ENCODE results near the gene ADORA2B.

Gene ADORA2B

DNA sequence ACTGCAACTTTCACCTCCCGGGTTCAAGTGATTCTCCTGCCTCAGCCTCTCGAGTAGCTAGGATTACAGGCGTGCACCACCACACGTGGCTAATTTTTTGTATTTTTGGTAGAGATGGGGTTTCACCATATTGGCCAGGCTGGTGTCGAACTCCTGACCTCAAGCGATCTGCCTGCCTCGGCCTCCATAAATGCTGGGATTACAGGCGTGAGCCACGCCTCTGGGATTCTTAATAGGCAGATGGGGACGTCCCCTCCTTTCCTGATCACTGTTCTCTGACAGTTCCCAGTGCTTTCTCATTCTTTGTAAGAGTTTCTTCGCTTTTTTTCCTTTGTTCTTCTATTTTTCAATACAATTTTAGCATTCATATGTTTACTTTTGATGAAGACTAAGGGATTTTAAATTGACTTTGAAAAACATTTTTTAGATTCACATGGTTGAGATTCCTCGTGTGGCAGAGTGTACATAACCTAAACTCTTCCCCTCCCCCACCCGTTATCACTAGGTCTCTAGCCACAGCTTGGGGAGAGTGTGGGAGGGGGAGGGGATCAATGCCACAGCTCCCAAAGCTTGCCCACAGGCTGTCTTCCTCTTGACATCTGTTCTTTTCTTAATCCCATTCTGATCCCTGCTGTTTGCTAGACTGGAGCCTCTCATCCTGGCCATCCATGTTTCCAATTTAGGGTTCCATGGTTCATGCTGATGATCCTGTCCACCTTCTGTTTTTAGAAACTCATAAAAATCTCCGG, 11.0 kb downstream of the ADORA2B start:
- TF ChIP-seq TAF1 (IDR thresholded peaks at IDR 0.05; ENCODE audit: low read depth) (no peak), YY1 (IDR thresholded peaks at IDR 0.05; ENCODE audit: low read depth) (no peak), NFIC (IDR thresholded peaks at IDR 0.05) (no peak), TEAD4 (IDR thresholded peaks at IDR 0.05) (no peak), CEBPB (IDR thresholded peaks at IDR 0.05) (no peak), EGR1 (IDR thresholded peaks at IDR 0.05) (no peak), RAD21 (IDR thresholded peaks at IDR 0.05; ENCODE audit: low read depth) (no peak), CREB1 (IDR thresholded peaks at IDR 0.05; ENCODE audit: low read depth) (no peak), FOXM1 (IDR thresholded peaks at IDR 0.05; ENCODE audit: borderline replicate concordance, low read depth) (no peak), ZBTB7A (IDR thresholded peaks at IDR 0.05; ENCODE audit: low read depth) (no peak), TCF12 (IDR thresholded peaks at IDR 0.05; ENCODE audit: low read depth) (no peak), EP300 (IDR thresholded peaks at IDR 0.05; ENCODE audit: borderline replicate concordance) (no peak), MAX (IDR thresholded peaks at IDR 0.05) (no peak)
- TF ChIP-seq, protein P1, sequence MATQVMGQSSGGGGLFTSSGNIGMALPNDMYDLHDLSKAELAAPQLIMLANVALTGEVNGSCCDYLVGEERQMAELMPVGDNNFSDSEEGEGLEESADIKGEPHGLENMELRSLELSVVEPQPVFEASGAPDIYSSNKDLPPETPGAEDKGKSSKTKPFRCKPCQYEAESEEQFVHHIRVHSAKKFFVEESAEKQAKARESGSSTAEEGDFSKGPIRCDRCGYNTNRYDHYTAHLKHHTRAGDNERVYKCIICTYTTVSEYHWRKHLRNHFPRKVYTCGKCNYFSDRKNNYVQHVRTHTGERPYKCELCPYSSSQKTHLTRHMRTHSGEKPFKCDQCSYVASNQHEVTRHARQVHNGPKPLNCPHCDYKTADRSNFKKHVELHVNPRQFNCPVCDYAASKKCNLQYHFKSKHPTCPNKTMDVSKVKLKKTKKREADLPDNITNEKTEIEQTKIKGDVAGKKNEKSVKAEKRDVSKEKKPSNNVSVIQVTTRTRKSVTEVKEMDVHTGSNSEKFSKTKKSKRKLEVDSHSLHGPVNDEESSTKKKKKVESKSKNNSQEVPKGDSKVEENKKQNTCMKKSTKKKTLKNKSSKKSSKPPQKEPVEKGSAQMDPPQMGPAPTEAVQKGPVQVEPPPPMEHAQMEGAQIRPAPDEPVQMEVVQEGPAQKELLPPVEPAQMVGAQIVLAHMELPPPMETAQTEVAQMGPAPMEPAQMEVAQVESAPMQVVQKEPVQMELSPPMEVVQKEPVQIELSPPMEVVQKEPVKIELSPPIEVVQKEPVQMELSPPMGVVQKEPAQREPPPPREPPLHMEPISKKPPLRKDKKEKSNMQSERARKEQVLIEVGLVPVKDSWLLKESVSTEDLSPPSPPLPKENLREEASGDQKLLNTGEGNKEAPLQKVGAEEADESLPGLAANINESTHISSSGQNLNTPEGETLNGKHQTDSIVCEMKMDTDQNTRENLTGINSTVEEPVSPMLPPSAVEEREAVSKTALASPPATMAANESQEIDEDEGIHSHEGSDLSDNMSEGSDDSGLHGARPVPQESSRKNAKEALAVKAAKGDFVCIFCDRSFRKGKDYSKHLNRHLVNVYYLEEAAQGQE (IDR thresholded peaks at IDR 0.05; ENCODE audit: low read depth), result no peak

GRCh38 chr17:15957206-15957605, 12.3 kb downstream of the ADORA2B start:
- no peak for TF ChIP-seq CREB1 (IDR thresholded peaks at IDR 0.05; ENCODE audit: low read depth)
- no peak for TF ChIP-seq MAX (IDR thresholded peaks at IDR 0.05)
- TF ChIP-seq, protein P1 (IDR thresholded peaks at IDR 0.05; ENCODE audit: low read depth), result no peak
- TF ChIP-seq EGR1 (IDR thresholded peaks at IDR 0.05), result no peak
- TF ChIP-seq TAF1 (IDR thresholded peaks at IDR 0.05; ENCODE audit: low read depth), result no peak
- TF ChIP-seq FOXM1 (IDR thresholded peaks at IDR 0.05; ENCODE audit: borderline replicate concordance, low read depth), result no peak
- TF ChIP-seq NFIC (IDR thresholded peaks at IDR 0.05), result no peak
- no peak for TF ChIP-seq YY1 (IDR thresholded peaks at IDR 0.05; ENCODE audit: low read depth)
- TF ChIP-seq TEAD4 (IDR thresholded peaks at IDR 0.05), result no peak
- TF ChIP-seq RAD21 (IDR thresholded peaks at IDR 0.05; ENCODE audit: low read depth), result no peak
- no peak for TF ChIP-seq CEBPB (IDR thresholded peaks at IDR 0.05)
- TF ChIP-seq USF1 (IDR thresholded peaks at IDR 0.05), result no peak
- no peak for TF ChIP-seq TCF12 (IDR thresholded peaks at IDR 0.05; ENCODE audit: low read depth)
- no peak for TF ChIP-seq EP300 (IDR thresholded peaks at IDR 0.05; ENCODE audit: borderline replicate concordance)
- no peak for TF ChIP-seq ZBTB7A (IDR thresholded peaks at IDR 0.05; ENCODE audit: low read depth)

- no peak for TF ChIP-seq TEAD4 (IDR thresholded peaks at IDR 0.05)
Observed at GRCh38 chr17:15957608-15958307, 12.8 kb downstream of the ADORA2B start.

DNA sequence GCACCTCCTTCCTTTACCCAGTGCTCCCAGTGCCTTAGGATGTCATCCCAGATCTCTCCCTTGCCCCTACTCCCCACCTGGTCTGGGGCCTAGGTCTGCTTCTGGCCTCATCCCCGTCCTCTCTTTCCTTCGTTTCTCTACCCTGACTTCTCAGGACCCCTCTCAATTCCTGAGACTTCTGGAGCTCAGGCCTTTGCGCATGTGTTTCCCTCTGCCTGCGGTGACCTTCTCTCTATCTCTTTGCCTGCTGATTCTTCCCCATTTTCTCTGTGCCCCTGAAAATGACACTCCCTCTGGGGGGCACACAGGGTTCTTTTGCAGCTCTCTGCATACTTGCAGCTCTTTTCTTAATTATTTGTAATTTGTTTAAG, 13.5 kb downstream of the ADORA2B start:
- TF ChIP-seq EP300 (IDR thresholded peaks at IDR 0.05; ENCODE audit: borderline replicate concordance) (no peak), MAX (IDR thresholded peaks at IDR 0.05) (no peak), FOXM1 (IDR thresholded peaks at IDR 0.05; ENCODE audit: borderline replicate concordance, low read depth) (no peak), EGR1 (IDR thresholded peaks at IDR 0.05) (no peak), ZBTB7A (IDR thresholded peaks at IDR 0.05; ENCODE audit: low read depth) (no peak), CREB1 (IDR thresholded peaks at IDR 0.05; ENCODE audit: low read depth) (no peak), TAF1 (IDR thresholded peaks at IDR 0.05; ENCODE audit: low read depth) (no peak), RAD21 (IDR thresholded peaks at IDR 0.05; ENCODE audit: low read depth) (no peak)
- TF ChIP-seq, protein P1 (IDR thresholded peaks at IDR 0.05; ENCODE audit: low read depth), result no peak

Data from Ishikawa (cell line).